ENCODE results near the gene MRPS7.

The MRPS7 gene

GRCh38 chr17:75307957-75308731 lies 46.5 kb downstream of the MRPS7 start:
- no peaks in the 10 kb centered on the region for H3K9me3 Mint-ChIP-seq
- H3K27ac Mint-ChIP-seq, result peak overlapping the region in 1 of 2 donors; percentile 64
- DNase-seq (no peak), ATAC-seq (no peak)
- H3K4me1 Mint-ChIP-seq, result peaks cover 18% of the 10 kb centered on the region
- no peak overlapping the region for H3K4me3 Mint-ChIP-seq
- no peaks in the 10 kb centered on the region for H3K27me3 Mint-ChIP-seq

- Mint-ChIP-seq H3K27ac (peak overlapping the region in 1 of 2 donors; percentile 91), H3K4me1 (peaks cover 26% of the 10 kb centered on the region)
These were observed 47.3 kb downstream of the MRPS7 start for GRCh38 chr17:75308732-75309629.

GRCh38 chr17:75313941-75314551 lies 52.4 kb downstream of the MRPS7 start:
- peak overlapping the region; percentile 76 to 81 for H3K27ac Mint-ChIP-seq
- peaks cover 66% of the 10 kb centered on the region for H3K4me1 Mint-ChIP-seq
- peak; percentile 69 for ATAC-seq
- H3K27me3 Mint-ChIP-seq, result no peaks in the 10 kb centered on the region
- H3K4me3 Mint-ChIP-seq, result peak overlapping the region; percentile 12 to 28
- DNase-seq, result no peak
- H3K9me3 Mint-ChIP-seq, result no peaks in the 10 kb centered on the region

More at GRCh38 chr17:75308732-75309629, 47.3 kb downstream of the MRPS7 start:
- H3K9me3 Mint-ChIP-seq, result no peaks in the 10 kb centered on the region
- H3K27me3 Mint-ChIP-seq, result no peaks in the 10 kb centered on the region
- H3K4me3 Mint-ChIP-seq, result no peak overlapping the region
- DNase-seq, result no peak
- ATAC-seq, result no peak

GRCh38 chr17:75315541-75316243 lies 54.0 kb downstream of the MRPS7 start:
- Mint-ChIP-seq H3K4me3 (peak overlapping the region; percentile 19 to 54), H3K4me1 (peaks cover 59% of the 10 kb centered on the region), H3K9me3 (no peaks in the 10 kb centered on the region), H3K27me3 (no peaks in the 10 kb centered on the region), H3K27ac (peak overlapping the region; percentile 74 to 80)
- ATAC-seq, result peak; percentile 68
- DNase-seq, result no peak
